SK-N-MC (cell line): ENCODE data around the gene TRHDE.
"Not testable (repeated sequence)": the region's sequence is repeated elsewhere in the genome, so short reads cannot be mapped to it uniquely, and the experiment has no call there.

ENCODE experiments used
- DNase-seq: peaks from one replicate; pipeline ENCODE4 v3.0.0-alpha.2; 2011; ENCODE audit warnings: low read depth, low spot score
- H3K27ac ChIP-seq: fragments of 200-600 bp; sonication (generic); 2 replicates; pipeline ENCODE4 v1.5.1; 2016; ENCODE audit warnings: mixed run types
- H3K36me3 ChIP-seq: fragments of 200-600 bp; sonication (generic); 2 replicates; pipeline ENCODE4 v1.6.1; 2017; ENCODE audit warnings: antibody characterized with exemption, low read length, mixed read lengths; ENCODE audit not compliant: insufficient read depth
- H3K4me3 ChIP-seq: fragments of 200-600 bp; sonication (generic); 2 replicates; pipeline ENCODE4 v1.5.1; 2016
- H3K9ac ChIP-seq: fragments of 200-600 bp; sonication (generic); 2 replicates; pipeline ENCODE4 v1.8.0; 2017; ENCODE audit warnings: mixed run types, mixed read lengths; ENCODE audit not compliant: insufficient read length
- H3K9me3 ChIP-seq: fragments of 200-600 bp; sonication (generic); 2 replicates; pipeline ENCODE4 v1.6.1; 2017; ENCODE audit warnings: low read depth, mild to moderate bottlenecking, antibody characterized with exemption, low read length, moderate library complexity, mixed read lengths
- EZH2 ChIP-seq: fragments of 200-600 bp; sonication (generic); IDR thresholded peaks from one replicate; pipeline ENCODE4 v1.6.1; 2017; ENCODE audit warnings: antibody characterized with exemption
- FOXP2 ChIP-seq: optimal IDR thresholded peaks from 2 replicates; pipeline ENCODE3; 2011; ENCODE audit warnings: mild to moderate bottlenecking, moderate library complexity; ENCODE audit not compliant: insufficient read depth; ENCODE audit errors: extremely low read length, control extremely low read depth
- POLR2AphosphoS5 ChIP-seq: IDR thresholded peaks from 2 replicates; pipeline ENCODE4 v1.6.1; 2012; ENCODE audit warnings: mild to moderate bottlenecking, low read depth, low read length, borderline replicate concordance

Gene TRHDE

GRCh38 chr12:72511906-72512305 lies 239.7 kb downstream of the TRHDE start:
- Histone ChIP-seq H3K4me3 (peak overlapping the region; percentile 23; the same call in 1 of the 2 replicates), H3K9ac (peak overlapping the region; percentile 5), H3K27ac (peak overlapping the region; percentile 20; the same call in 1 of the 2 replicates), H3K36me3 (0 out of 2 replicates have a peak, but pooled peaks cover 5% of the 10 kb centered on the region), H3K9me3 (no peaks in the 10 kb centered on the region)
- TF ChIP-seq EZH2 (no peak), FOXP2 (no peak), POLR2AphosphoS5 (no peak)
- no peak for DNase-seq

DNA sequence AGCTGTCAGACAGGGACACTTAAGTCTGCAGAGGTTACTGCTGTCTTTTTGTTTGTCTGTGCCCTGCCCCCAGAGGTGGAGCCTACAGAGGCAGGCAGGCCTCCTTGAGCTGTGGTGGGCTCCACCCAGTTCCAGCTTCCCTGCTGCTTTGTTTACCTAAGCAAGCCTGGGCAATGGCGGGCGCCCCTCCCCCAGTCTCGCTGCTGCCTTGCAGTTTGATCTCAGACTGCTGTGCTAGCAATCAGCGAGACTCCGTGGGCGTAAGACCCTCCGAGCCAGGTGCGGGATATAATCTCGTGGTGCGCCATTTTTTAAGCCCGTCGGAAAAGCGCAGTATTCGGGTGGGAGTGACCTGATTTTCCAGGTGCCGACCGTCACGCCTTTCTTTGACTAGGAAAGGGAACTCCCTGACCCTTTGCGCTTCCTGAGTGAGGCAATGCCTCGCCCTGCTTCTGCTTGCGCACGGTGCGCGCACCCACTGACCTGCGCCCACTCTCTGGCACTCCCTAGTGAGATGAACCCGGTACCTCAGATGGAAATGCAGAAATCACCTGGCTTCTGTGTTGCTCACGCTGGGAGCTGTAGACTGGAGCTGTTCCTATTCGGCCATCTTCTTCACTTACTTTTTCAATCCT lies 248.0 kb downstream of the TRHDE start:
- not testable (repeated sequence) for H3K4me3 ChIP-seq, H3K9ac ChIP-seq

DNA sequence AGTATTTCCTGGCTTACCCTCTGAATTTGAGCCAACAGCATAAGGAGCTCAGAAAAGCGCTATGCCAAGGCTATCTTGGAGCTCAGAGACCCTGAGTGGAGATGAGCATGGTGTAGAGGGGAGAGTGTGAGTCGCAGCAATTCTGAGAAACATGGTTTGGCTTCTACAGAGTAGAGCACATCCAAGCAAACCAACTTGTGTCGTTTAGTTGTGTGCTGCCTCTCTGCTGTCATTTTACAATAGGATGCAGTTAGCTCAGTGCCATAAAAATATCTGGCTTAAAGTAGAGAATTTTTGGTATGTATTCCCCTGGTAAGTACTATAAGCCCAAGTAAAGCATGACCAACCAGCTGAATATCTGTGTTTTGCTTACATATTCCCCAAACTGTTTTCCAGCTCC lies 249.2 kb downstream of the TRHDE start:
- TF ChIP-seq POLR2AphosphoS5 (no peak), FOXP2 (no peak), EZH2 (no peak)
- no peak overlapping the region for H3K9ac ChIP-seq
- H3K36me3 ChIP-seq: no peaks in the 10 kb centered on the region
- DNase-seq: no peak
- H3K4me3 ChIP-seq: no peak overlapping the region
- H3K27ac ChIP-seq: peak overlapping the region; percentile 17
- H3K9me3 ChIP-seq: no peaks in the 10 kb centered on the region

More for the DNA sequence above, 248.0 kb downstream of the TRHDE start:
- not testable (repeated sequence) for H3K9me3 ChIP-seq, H3K27ac ChIP-seq, H3K36me3 ChIP-seq, DNase-seq

DNA sequence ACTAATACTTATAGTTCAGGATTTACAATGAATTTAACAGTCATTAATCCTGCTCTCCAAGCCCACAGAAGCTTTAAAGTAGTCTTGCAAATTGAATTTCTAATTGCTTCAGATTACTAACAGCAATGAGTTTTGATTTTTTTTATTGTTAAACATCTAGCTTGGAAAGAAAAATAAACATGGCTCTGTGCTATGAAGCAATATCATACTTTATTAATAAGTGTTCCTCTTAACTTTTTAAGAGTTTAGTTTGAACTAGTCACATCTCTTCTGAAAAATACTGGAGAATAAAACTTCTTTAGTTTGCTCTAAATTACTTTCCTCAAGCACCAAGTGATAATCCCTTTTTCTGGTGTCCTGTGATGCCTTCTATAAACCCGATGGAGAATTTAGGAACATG lies 250.2 kb downstream of the TRHDE start:
- no peak overlapping the region for H3K4me3 ChIP-seq
- no peaks in the 10 kb centered on the region for H3K9me3 ChIP-seq
- H3K9ac ChIP-seq: no peak overlapping the region
- no peak for TF ChIP-seq POLR2AphosphoS5
- no peak for TF ChIP-seq EZH2
- TF ChIP-seq FOXP2: no peak
- no peak for DNase-seq
- H3K36me3 ChIP-seq: no peaks in the 10 kb centered on the region
- H3K27ac ChIP-seq: no peak overlapping the region

- TF ChIP-seq FOXP2 (no peak), EZH2 (no peak), POLR2AphosphoS5 (no peak)
- no peak for DNase-seq
- no peak overlapping the region for H3K9ac ChIP-seq
- H3K4me3 ChIP-seq: no peak overlapping the region
- no peaks in the 10 kb centered on the region for H3K36me3 ChIP-seq
- no peaks in the 10 kb centered on the region for H3K9me3 ChIP-seq
- H3K27ac ChIP-seq: no peak overlapping the region
These were observed 251.6 kb downstream of the TRHDE start for GRCh38 chr12:72523754-72524153.

GRCh38 chr12:72535212-72535990 lies 263.2 kb downstream of the TRHDE start:
- peak; percentile 14 for DNase-seq
- H3K9ac ChIP-seq: no peak overlapping the region
- no peaks in the 10 kb centered on the region for H3K36me3 ChIP-seq
- 0 out of 2 replicates have a peak overlapping the region, but pooled peaks have one; percentile 5 for H3K27ac ChIP-seq
- no peaks in the 10 kb centered on the region for H3K9me3 ChIP-seq
- H3K4me3 ChIP-seq: no peak overlapping the region
- TF ChIP-seq FOXP2 (no peak), EZH2 (no peak), POLR2AphosphoS5 (no peak)

GRCh38 chr12:72540811-72541210 lies 268.6 kb downstream of the TRHDE start:
- TF ChIP-seq EZH2 (no peak), FOXP2 (no peak)

GRCh38 chr12:72543777-72544467 lies 271.8 kb downstream of the TRHDE start:
- H3K27ac ChIP-seq: no peak overlapping the region
- no peak for DNase-seq
- TF ChIP-seq EZH2 (no peak), POLR2AphosphoS5 (no peak), FOXP2 (no peak)
- H3K9me3 ChIP-seq: no peaks in the 10 kb centered on the region
- H3K4me3 ChIP-seq: no peak overlapping the region
- H3K36me3 ChIP-seq: no peaks in the 10 kb centered on the region
- no peak overlapping the region for H3K9ac ChIP-seq

More at GRCh38 chr12:72540811-72541210, 268.6 kb downstream of the TRHDE start:
- no peak for DNase-seq
- no peaks in the 10 kb centered on the region for H3K9me3 ChIP-seq
- no peak overlapping the region for H3K27ac ChIP-seq
- no peak overlapping the region for H3K4me3 ChIP-seq
- H3K36me3 ChIP-seq: no peaks in the 10 kb centered on the region
- no peak overlapping the region for H3K9ac ChIP-seq
